Gastrocnemius medialis (tissue), 4 donors: ENCODE measurements around the gene DCHS1. TPM values are rescaled to one million over a fixed set of nuclear protein-coding genes. Genes with fewer than 3 reads are reported as not detected.
A peak's percentile ranks its signal among the peaks of the same experiment; 100 is the strongest.

Experiments
- ATAC-seq, 2 donors: fragments of 150-250 bp; one replicate each; pipeline ENCODE4 v1.9.1; 2016
- DNase-seq, 2 donors: peaks; one replicate each; pipeline ENCODE4 v3.0.0-alpha.2; 2019
- H3K27ac ChIP-seq, 4 donors: fragments of 200-600 bp; sonication (generic); 1 replicate in 1 of 4; 2 replicates in 3 of 4; pipeline ENCODE4 v1.5.1; 2016 to 2018; ENCODE audit warnings: mild to moderate bottlenecking in 2 of 4, moderate library complexity in 1 of 4
- H3K27me3 ChIP-seq, 3 donors: fragments of 200-600 bp; sonication (generic) in 2 of 3; 1 replicate in 1 of 3; 2 replicates in 2 of 3; pipeline versions ENCODE4 v1.5.1 to v1.6.0; 2016 to 2019; ENCODE audit warnings: mild to moderate bottlenecking in 1 of 3, moderate library complexity in 1 of 3
- H3K36me3 ChIP-seq, 2 donors: fragments of 200-600 bp; sonication (generic) in 1 of 2; one replicate each; pipeline ENCODE4 v1.5.1; 2017 to 2018
- H3K4me1 ChIP-seq, 2 donors: fragments of 200-600 bp; sonication (generic) in 1 of 2; one replicate each; pipeline ENCODE4 v1.5.1; 2016 to 2017; ENCODE audit warnings: mild to moderate bottlenecking in 2 of 2
- H3K4me3 ChIP-seq, 4 donors: fragments of 200-600 bp; sonication (generic) in 3 of 4; 1 replicate in 1 of 4; 2 replicates in 3 of 4; pipeline ENCODE4 v1.5.1; 2016 to 2019; ENCODE audit warnings: mild to moderate bottlenecking in 2 of 4
- H3K9me3 ChIP-seq, 3 donors: fragments of 200-600 bp; sonication (generic) in 2 of 3; 1 replicate in 1 of 3; 2 replicates in 2 of 3; pipeline ENCODE4 v1.5.1; 2016 to 2019
- CTCF ChIP-seq, 5 experiments: fragments of 450-650 bp in 3 of 5; fragments of 200-600 bp in 2 of 5; sonication (generic) in 2 of 5; IDR thresholded peaks in 4 of 5; conservative IDR thresholded peaks in 1 of 5; 1 replicate in 4 of 5; 2 replicates in 1 of 5; pipeline ENCODE4 v1.5.1; 2016 to 2019; ENCODE audit warnings: antibody characterized with exemption in 5 of 5, mild to moderate bottlenecking in 3 of 5, moderate library complexity in 3 of 5
- POLR2A ChIP-seq, 2 donors: fragments of 450-650 bp; IDR thresholded peaks; one replicate each; pipeline ENCODE4 v1.6.1; 2017; ENCODE audit warnings: antibody characterized with exemption in 2 of 2, mild to moderate bottlenecking in 2 of 2, moderate library complexity in 2 of 2
- in situ Hi-C, 4 donors: fragments of 200-750 bp; cut with MboI; loops; one replicate each; pipeline versions ENCODE4 v1.15.0 to v1.8.0; 2017; ENCODE audit warnings: low sequenced_read_pairs in 4 of 4
- intact Hi-C: fragments of 100-400 bp; cut with DNase I; formaldehyde crosslinking; loops from one replicate; pipeline ENCODE4 v1.15.1; 2023; ENCODE audit warnings: low total_unique reads
- total RNA-seq, 4 donors: library from RNA; depleted of rRNA; stranded (reverse); fragments of >200 nt; gene quantifications; one replicate each; pipeline versions ENCODE4 v1.1.0 to v1.2.3, GENCODE V29; 2016

Gene DCHS1
- total RNA-seq, 4 donors from 2014 or later = 1.5 to 3.8 (median 2.8) TPM

- peaks cover 0 to 57% of the 10 kb centered on the region in 2 donors for H3K36me3 ChIP-seq
- H3K9me3 ChIP-seq = no peaks in the 10 kb centered on the region
- H3K4me1 ChIP-seq = peaks cover 17 to 33% of the 10 kb centered on the region in 2 donors
- ATAC-seq (no peak), DNase-seq (no peak)
- intact Hi-C loops = no loop called here
- no peak overlapping the region for H3K4me3 ChIP-seq
- in situ Hi-C loops = no loop called here
- no peaks in the 10 kb centered on the region for H3K27me3 ChIP-seq
- TF ChIP-seq CTCF (IDR thresholded peaks at IDR 0.05 in 4 of 5, conservative IDR thresholded peaks at IDR 0.05 in 1 of 5) = no peak
- TF ChIP-seq POLR2A (IDR thresholded peaks at IDR 0.05) = no peak
- H3K27ac ChIP-seq = no peak overlapping the region
These were observed 57.1 kb downstream of the DCHS1 start for GRCh38 chr11:6598555-6598954.

- Histone ChIP-seq H3K27ac (peak overlapping the region; percentile 31 to 55 (median 38)), H3K27me3 (no peaks in the 10 kb centered on the region), H3K36me3 (peaks cover 0 to 58% of the 10 kb centered on the region in 2 donors), H3K9me3 (no peaks in the 10 kb centered on the region), H3K4me3 (no peak overlapping the region), H3K4me1 (peaks cover 4 to 18% of the 10 kb centered on the region in 2 donors)
- DNase-seq (no peak), ATAC-seq (peak; percentile 24 to 32)
- TF ChIP-seq CTCF (IDR thresholded peaks at IDR 0.05 in 4 of 5, conservative IDR thresholded peaks at IDR 0.05 in 1 of 5) = no peak
- no peak for TF ChIP-seq POLR2A (IDR thresholded peaks at IDR 0.05)
- intact Hi-C loops = no loop called here
- in situ Hi-C loops = no loop called here
These were observed 59.3 kb downstream of the DCHS1 start for GRCh38 chr11:6596239-6596877.

- intact Hi-C loops (no loop called here), in situ Hi-C loops (no loop called here)
- Histone ChIP-seq H3K4me1 (peaks cover 4 to 16% of the 10 kb centered on the region in 2 donors), H3K27ac (peak overlapping the region in 1 of 4 donors; percentile 21), H3K36me3 (peaks cover 0 to 37% of the 10 kb centered on the region in 2 donors), H3K9me3 (no peaks in the 10 kb centered on the region), H3K4me3 (no peak overlapping the region), H3K27me3 (no peaks in the 10 kb centered on the region)
- ATAC-seq (no peak), DNase-seq (no peak)
- TF ChIP-seq POLR2A (IDR thresholded peaks at IDR 0.05) (no peak), CTCF (IDR thresholded peaks at IDR 0.05 in 4 of 5, conservative IDR thresholded peaks at IDR 0.05 in 1 of 5) (no peak)
These were observed 61.4 kb downstream of the DCHS1 start for GRCh38 chr11:6594142-6594768.

- Histone ChIP-seq H3K9me3 (peaks cover 0 to 14% (median 0%) of the 10 kb centered on the region in 3 donors), H3K36me3 (peaks cover 0 to 8% of the 10 kb centered on the region in 2 donors), H3K27me3 (no peaks in the 10 kb centered on the region), H3K4me1 (peaks cover 0 to 3% of the 10 kb centered on the region in 2 donors), H3K4me3 (no peak overlapping the region), H3K27ac (peak overlapping the region in 3 of 4 donors; percentile 33 to 46 (median 44))
- ATAC-seq = no peak
- intact Hi-C loops = no loop called here
- TF ChIP-seq POLR2A (IDR thresholded peaks at IDR 0.05) (no peak), CTCF (IDR thresholded peaks at IDR 0.05 in 4 of 5, conservative IDR thresholded peaks at IDR 0.05 in 1 of 5) (no peak)
- in situ Hi-C loops = no loop called here
- DNase-seq = no peak
These were observed 67.6 kb downstream of the DCHS1 start for GRCh38 chr11:6588018-6588417.
